Measurements from ENCODE around the gene MCC. TPM values are rescaled to one million over a fixed set of nuclear protein-coding genes. Genes with fewer than 3 reads are reported as not detected.
A peak's percentile ranks its signal among the peaks of the same experiment; 100 is the strongest.

Gene MCC
- total RNA-seq, 1 experiment from 2014 or later: 23.5 TPM

DNA sequence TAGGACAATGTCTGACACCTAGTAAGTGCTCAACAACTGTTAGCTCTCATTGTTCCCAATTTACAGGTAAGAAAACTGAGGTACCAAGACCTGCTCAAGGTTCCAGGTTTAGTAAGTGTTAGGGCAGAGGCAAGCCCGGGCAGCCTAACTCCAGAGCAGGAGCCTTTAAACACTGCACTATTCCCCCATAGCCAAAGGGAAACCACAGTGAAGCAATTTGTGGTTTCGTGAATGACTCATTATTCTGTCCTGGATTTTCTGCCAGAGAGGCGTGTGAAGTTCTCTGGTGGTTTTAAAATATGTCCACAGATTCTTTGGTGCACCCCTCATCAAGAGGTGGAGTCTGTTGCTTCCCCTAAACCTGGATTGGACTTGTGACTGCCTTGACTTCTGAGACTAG lies 1.0 kb upstream of the MCC start (continued):
- TF ChIP-seq NFYB (CRISPR knock-in tag; conservative IDR thresholded peaks at IDR 0.05; ENCODE audit: low read depth) (no peak), CBFB (CRISPR knock-in tag; IDR thresholded peaks at IDR 0.05; ENCODE audit: low read depth) (no peak), MYBL2 (CRISPR knock-in tag; IDR thresholded peaks at IDR 0.05) (no peak)
- TF ChIP-seq, protein P1, sequence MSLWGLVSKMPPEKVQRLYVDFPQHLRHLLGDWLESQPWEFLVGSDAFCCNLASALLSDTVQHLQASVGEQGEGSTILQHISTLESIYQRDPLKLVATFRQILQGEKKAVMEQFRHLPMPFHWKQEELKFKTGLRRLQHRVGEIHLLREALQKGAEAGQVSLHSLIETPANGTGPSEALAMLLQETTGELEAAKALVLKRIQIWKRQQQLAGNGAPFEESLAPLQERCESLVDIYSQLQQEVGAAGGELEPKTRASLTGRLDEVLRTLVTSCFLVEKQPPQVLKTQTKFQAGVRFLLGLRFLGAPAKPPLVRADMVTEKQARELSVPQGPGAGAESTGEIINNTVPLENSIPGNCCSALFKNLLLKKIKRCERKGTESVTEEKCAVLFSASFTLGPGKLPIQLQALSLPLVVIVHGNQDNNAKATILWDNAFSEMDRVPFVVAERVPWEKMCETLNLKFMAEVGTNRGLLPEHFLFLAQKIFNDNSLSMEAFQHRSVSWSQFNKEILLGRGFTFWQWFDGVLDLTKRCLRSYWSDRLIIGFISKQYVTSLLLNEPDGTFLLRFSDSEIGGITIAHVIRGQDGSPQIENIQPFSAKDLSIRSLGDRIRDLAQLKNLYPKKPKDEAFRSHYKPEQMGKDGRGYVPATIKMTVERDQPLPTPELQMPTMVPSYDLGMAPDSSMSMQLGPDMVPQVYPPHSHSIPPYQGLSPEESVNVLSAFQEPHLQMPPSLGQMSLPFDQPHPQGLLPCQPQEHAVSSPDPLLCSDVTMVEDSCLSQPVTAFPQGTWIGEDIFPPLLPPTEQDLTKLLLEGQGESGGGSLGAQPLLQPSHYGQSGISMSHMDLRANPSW (CRISPR knock-in tag; conservative IDR thresholded peaks at IDR 0.05; ENCODE audit: low read depth): no peak
- TF ChIP-seq, protein P2, sequence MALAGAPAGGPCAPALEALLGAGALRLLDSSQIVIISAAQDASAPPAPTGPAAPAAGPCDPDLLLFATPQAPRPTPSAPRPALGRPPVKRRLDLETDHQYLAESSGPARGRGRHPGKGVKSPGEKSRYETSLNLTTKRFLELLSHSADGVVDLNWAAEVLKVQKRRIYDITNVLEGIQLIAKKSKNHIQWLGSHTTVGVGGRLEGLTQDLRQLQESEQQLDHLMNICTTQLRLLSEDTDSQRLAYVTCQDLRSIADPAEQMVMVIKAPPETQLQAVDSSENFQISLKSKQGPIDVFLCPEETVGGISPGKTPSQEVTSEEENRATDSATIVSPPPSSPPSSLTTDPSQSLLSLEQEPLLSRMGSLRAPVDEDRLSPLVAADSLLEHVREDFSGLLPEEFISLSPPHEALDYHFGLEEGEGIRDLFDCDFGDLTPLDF (CRISPR knock-in tag; IDR thresholded peaks at IDR 0.05): no peak
- TF ChIP-seq, protein P3, sequence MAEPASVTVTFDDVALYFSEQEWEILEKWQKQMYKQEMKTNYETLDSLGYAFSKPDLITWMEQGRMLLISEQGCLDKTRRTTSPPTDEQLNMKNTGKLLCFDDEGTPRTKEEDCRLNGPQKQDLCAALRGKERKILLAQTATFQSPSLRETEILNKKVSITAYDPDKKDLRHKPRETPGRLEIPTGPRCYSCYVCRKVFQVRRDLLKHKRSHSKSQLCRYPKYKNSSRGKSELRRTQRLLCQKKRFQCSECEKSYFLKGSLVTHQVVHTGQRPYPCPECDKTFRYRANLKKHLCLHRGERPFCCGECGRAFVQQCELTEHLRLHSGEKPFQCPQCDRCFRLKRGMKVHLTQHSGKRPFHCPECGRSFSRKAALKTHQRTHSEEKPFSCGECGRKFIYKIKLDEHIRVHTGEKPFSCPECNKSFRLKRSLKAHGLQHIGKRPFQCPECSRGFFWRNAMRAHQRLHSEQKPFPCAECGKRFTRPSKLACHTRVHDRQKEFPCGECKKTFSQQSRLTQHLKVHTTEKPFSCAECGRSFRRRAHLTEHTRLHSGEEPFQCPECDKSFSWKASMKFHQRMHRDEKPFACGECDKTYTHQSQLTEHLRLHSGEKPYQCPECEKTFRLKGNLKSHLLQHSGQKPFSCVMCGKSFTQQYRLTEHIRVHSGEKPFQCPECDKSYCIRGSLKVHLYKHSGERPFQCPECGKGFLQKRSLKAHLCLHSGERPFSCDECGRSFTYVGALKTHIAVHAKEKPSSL (CRISPR knock-in tag; conservative IDR thresholded peaks at IDR 0.05): no peak

DNA sequence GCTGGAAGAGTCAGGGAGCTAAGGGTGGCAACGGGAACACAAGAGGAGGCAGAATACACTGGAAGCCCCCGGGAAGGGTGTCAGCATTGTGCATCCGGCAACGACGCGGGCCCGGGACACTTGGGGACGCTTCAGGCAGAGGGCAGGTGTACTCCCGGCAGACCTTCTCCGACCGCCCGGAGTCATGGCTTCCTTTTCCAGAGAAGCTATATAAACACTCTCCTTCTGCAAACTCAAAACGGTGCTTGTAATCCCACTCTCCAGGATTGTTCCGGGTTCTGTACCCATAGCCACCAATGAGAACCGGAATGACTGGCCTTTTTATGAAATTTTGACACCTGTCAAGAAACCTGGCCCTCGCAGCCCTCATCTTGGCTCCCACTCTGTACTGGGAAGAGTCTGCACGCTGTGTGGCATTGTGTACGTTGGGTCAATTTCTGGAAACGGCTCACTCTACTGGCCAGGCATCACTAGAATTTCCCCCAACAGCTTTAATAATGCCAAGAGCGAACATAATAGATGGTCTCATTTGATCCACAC lies 462 bp upstream of the MCC start:
- peaks cover 60% of the 10 kb centered on the region for H3K27me3 Mint-ChIP-seq (ENCODE audit: low read depth)
- H3K27ac Mint-ChIP-seq: no peak overlapping the region
- TF ChIP-seq FOXP1 (CRISPR knock-in tag; IDR thresholded peaks at IDR 0.05; ENCODE audit: borderline replicate concordance) (0 out of 2 replicates have a peak, but pooled peaks have one; percentile 6), HMGA2 (CRISPR knock-in tag; IDR thresholded peaks at IDR 0.05) (no peak), ZNF263 (CRISPR knock-in tag; IDR thresholded peaks at IDR 0.05; ENCODE audit: low read depth) (peak; percentile 32; the same call in 1 of the 2 replicates), ETV6 (CRISPR knock-in tag; IDR thresholded peaks at IDR 0.05) (0 out of 2 replicates have a peak, but pooled peaks have one; percentile 13)
- TF ChIP-seq, protein P4, sequence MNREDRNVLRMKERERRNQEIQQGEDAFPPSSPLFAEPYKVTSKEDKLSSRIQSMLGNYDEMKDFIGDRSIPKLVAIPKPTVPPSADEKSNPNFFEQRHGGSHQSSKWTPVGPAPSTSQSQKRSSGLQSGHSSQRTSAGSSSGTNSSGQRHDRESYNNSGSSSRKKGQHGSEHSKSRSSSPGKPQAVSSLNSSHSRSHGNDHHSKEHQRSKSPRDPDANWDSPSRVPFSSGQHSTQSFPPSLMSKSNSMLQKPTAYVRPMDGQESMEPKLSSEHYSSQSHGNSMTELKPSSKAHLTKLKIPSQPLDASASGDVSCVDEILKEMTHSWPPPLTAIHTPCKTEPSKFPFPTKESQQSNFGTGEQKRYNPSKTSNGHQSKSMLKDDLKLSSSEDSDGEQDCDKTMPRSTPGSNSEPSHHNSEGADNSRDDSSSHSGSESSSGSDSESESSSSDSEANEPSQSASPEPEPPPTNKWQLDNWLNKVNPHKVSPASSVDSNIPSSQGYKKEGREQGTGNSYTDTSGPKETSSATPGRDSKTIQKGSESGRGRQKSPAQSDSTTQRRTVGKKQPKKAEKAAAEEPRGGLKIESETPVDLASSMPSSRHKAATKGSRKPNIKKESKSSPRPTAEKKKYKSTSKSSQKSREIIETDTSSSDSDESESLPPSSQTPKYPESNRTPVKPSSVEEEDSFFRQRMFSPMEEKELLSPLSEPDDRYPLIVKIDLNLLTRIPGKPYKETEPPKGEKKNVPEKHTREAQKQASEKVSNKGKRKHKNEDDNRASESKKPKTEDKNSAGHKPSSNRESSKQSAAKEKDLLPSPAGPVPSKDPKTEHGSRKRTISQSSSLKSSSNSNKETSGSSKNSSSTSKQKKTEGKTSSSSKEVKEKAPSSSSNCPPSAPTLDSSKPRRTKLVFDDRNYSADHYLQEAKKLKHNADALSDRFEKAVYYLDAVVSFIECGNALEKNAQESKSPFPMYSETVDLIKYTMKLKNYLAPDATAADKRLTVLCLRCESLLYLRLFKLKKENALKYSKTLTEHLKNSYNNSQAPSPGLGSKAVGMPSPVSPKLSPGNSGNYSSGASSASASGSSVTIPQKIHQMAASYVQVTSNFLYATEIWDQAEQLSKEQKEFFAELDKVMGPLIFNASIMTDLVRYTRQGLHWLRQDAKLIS (CRISPR knock-in tag; IDR thresholded peaks at IDR 0.05; ENCODE audit: borderline replicate concordance): no peak
- ATAC-seq: peak; percentile 33
- H3K4me3 Mint-ChIP-seq: peak overlapping the region; percentile 83
- H3K36me3 Mint-ChIP-seq: peaks cover 28% of the 10 kb centered on the region
- H3K9me3 Mint-ChIP-seq: peaks cover 30% of the 10 kb centered on the region
- no peak for DNase-seq (ENCODE audit: low spot score)
- ChIA-PET POLR2A (interaction anchor here (1.1 kb wide), 1 partner anchor 35 kb away, joined by 3 read pairs; no protein-coding TSS in a partner anchor), CTCF (interaction anchor here (0.6 kb wide), 1 partner anchor 18 kb away, joined by 5 read pairs; no protein-coding TSS in a partner anchor)
- H3K4me1 Mint-ChIP-seq: peaks cover 16% of the 10 kb centered on the region

DNA sequence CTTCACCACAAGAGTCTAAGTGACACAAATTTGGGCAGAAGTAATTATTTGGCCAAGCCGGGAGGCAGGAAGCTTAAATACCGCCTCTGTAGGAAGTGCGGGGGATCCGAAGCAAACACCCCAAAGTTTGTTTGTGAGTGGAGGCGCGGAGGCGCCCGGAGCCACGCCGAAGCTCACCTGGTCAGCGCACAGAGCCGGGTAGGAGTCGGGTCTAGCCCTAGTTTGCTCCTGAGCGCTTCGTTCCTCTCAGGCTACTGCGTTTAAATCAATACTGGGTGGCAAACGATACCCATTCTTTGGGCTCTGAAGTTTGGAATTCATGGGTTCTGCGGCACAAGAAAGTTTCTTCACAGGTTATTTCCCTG lies 855 bp downstream of the MCC start:
- H3K27me3 Mint-ChIP-seq (ENCODE audit: low read depth): peaks cover 58% of the 10 kb centered on the region
- peak overlapping the region; percentile 83 for H3K4me3 Mint-ChIP-seq
- ChIA-PET POLR2A (interaction anchor here (1.0 to 1.1 kb wide), 2 partner anchors 16 to 511 kb away, joined by 3 to 4 read pairs; no protein-coding TSS in a partner anchor), CTCF (interaction anchor here (0.9 to 1.2 kb wide), 3 partner anchors 15 to 119 kb away, joined by 3 to 4 read pairs (median 3); partner anchors contain the start of gene YTHDC2)
- DNase-seq (ENCODE audit: low spot score) (peak; percentile 29), ATAC-seq (peak; percentile 44)
- peaks cover 16% of the 10 kb centered on the region for H3K4me1 Mint-ChIP-seq
- H3K27ac Mint-ChIP-seq: no peak overlapping the region
- H3K9me3 Mint-ChIP-seq: peaks cover 28% of the 10 kb centered on the region
- H3K36me3 Mint-ChIP-seq: peaks cover 27% of the 10 kb centered on the region
- TF ChIP-seq, protein P5, sequence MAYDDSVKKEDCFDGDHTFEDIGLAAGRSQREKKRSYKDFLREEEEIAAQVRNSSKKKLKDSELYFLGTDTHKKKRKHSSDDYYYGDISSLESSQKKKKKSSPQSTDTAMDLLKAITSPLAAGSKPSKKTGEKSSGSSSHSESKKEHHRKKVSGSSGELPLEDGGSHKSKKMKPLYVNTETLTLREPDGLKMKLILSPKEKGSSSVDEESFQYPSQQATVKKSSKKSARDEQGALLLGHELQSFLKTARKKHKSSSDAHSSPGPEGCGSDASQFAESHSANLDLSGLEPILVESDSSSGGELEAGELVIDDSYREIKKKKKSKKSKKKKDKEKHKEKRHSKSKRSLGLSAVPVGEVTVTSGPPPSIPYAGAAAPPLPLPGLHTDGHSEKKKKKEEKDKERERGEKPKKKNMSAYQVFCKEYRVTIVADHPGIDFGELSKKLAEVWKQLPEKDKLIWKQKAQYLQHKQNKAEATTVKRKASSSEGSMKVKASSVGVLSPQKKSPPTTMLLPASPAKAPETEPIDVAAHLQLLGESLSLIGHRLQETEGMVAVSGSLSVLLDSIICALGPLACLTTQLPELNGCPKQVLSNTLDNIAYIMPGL (CRISPR knock-in tag; IDR thresholded peaks at IDR 0.05): peak; percentile 45; the same call in 1 of the 2 replicates
- TF ChIP-seq TP53 (CRISPR knock-in tag; IDR thresholded peaks at IDR 0.05) (0 out of 2 replicates have a peak, but pooled peaks have one; percentile 4), SMAD3 (CRISPR knock-in tag; IDR thresholded peaks at IDR 0.05; ENCODE audit: borderline replicate concordance) (no peak)
- TF ChIP-seq, protein P6, sequence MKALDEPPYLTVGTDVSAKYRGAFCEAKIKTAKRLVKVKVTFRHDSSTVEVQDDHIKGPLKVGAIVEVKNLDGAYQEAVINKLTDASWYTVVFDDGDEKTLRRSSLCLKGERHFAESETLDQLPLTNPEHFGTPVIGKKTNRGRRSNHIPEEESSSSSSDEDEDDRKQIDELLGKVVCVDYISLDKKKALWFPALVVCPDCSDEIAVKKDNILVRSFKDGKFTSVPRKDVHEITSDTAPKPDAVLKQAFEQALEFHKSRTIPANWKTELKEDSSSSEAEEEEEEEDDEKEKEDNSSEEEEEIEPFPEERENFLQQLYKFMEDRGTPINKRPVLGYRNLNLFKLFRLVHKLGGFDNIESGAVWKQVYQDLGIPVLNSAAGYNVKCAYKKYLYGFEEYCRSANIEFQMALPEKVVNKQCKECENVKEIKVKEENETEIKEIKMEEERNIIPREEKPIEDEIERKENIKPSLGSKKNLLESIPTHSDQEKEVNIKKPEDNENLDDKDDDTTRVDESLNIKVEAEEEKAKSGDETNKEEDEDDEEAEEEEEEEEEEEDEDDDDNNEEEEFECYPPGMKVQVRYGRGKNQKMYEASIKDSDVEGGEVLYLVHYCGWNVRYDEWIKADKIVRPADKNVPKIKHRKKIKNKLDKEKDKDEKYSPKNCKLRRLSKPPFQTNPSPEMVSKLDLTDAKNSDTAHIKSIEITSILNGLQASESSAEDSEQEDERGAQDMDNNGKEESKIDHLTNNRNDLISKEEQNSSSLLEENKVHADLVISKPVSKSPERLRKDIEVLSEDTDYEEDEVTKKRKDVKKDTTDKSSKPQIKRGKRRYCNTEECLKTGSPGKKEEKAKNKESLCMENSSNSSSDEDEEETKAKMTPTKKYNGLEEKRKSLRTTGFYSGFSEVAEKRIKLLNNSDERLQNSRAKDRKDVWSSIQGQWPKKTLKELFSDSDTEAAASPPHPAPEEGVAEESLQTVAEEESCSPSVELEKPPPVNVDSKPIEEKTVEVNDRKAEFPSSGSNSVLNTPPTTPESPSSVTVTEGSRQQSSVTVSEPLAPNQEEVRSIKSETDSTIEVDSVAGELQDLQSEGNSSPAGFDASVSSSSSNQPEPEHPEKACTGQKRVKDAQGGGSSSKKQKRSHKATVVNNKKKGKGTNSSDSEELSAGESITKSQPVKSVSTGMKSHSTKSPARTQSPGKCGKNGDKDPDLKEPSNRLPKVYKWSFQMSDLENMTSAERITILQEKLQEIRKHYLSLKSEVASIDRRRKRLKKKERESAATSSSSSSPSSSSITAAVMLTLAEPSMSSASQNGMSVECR (CRISPR knock-in tag; IDR thresholded peaks at IDR 0.05; ENCODE audit: borderline replicate concordance): 0 out of 2 replicates have a peak, but pooled peaks have one; percentile 21
